Measurements from ENCODE around the gene ZNHIT1.

DNA sequence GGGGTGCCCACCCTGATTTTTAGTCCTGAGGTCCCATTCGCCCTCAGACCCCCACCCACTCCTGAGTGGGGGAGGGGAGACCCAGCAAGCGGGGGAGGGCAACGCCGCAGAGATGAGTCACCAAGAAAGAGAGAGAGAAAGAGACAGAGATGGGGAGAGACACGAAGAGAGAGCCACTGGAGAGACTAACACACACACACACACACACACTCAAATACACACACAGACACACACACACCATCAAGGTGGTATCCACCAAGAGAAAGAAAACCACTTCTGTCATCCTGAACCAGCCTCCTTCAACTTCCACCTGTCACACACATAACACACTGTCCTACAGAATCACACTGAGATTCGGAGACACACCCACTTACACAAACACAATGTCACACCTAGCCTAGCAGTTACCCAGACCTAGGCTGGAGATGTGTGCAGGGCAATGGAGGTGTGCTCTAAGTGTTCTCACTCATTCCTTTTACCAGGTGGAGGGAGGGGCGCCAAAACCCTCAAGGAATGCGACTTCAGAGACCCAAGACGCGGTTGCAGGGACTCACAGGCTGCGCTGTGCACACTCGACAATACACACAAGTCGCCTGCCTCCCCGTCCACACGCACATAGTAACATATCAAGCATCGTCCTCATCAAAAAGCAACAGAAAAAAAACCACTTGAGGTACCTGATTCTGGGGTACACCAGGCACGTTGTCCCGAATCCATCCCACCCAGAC is 48.7 kb upstream of the ZNHIT1 start:
- no peak for TF ChIP-seq RAD21 (IDR thresholded peaks at IDR 0.05)
- TF ChIP-seq, protein P1, sequence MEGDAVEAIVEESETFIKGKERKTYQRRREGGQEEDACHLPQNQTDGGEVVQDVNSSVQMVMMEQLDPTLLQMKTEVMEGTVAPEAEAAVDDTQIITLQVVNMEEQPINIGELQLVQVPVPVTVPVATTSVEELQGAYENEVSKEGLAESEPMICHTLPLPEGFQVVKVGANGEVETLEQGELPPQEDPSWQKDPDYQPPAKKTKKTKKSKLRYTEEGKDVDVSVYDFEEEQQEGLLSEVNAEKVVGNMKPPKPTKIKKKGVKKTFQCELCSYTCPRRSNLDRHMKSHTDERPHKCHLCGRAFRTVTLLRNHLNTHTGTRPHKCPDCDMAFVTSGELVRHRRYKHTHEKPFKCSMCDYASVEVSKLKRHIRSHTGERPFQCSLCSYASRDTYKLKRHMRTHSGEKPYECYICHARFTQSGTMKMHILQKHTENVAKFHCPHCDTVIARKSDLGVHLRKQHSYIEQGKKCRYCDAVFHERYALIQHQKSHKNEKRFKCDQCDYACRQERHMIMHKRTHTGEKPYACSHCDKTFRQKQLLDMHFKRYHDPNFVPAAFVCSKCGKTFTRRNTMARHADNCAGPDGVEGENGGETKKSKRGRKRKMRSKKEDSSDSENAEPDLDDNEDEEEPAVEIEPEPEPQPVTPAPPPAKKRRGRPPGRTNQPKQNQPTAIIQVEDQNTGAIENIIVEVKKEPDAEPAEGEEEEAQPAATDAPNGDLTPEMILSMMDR (IDR thresholded peaks at IDR 0.05; ENCODE audit: low read depth, low read length, missing input control): no peak

All from liver (tissue), 3 donors.